A549 (cell line): ENCODE data around the gene CEMP1. TPM values are rescaled to one million over a fixed set of nuclear protein-coding genes. Genes with fewer than 3 reads are reported as not detected.

Experiments used
- ATAC-seq, 2 experiments: fragments of 200-7000 bp in 1 of 2; fragments of >200 bp in 1 of 2; cut with Nextera tagmentation in 1 of 2; cut with Tn5 transposase in 1 of 2; 3 replicates each; pipeline versions ENCODE4 v1.8.0 to v1.9.1; 2018 to 2020; ENCODE audit warnings: mild to moderate bottlenecking in 1 of 2, moderate library complexity in 1 of 2
- CTCF ChIA-PET: fragments of 300-600 bp; sonication (Branson Sonifier 250); formaldehyde crosslinking; extraction: SDS; loops from one replicate; lab custom pipeline; 2021; ENCODE audit warnings: antibody characterized with exemption, inconsistent platforms; lab: Yijun Ruan, JAX
- POLR2A ChIA-PET: fragments of 350-600 bp; formaldehyde crosslinking; extraction: SDS; loops from one replicate; lab custom pipeline; 2021; ENCODE audit warnings: antibody characterized with exemption, inconsistent platforms; lab: Yijun Ruan, JAX
- DNase-seq, 2 experiments: peaks; one replicate each; pipeline versions ENCODE4 v3.0.0 to v3.0.0-alpha.2; 2011 to 2016; ENCODE audit warnings: low read depth in 1 of 2, low spot score in 1 of 2
- FAIRE-seq: peaks from 2 replicates; lab custom pipeline; 2011; peaks lifted over from hg19 to GRCh38; lab: Jason Lieb, UNC
- H3K27ac ChIP-seq, 2 experiments: fragments of >200 bp; sonication (Bioruptor Twin); formaldehyde crosslinking; 3 replicates each; pipeline ENCODE4 v1.5.1; 2016 to 2017
- H3K4me1 ChIP-seq: fragments of >200 bp; sonication (Bioruptor Twin); formaldehyde crosslinking; 3 replicates; pipeline ENCODE4 v1.6.1; 2016
- H3K4me2 ChIP-seq: fragments of >200 bp; sonication (Bioruptor Twin); formaldehyde crosslinking; 3 replicates; pipeline ENCODE4 v1.6.1; 2016
- H3K4me3 ChIP-seq: fragments of >200 bp; sonication (Bioruptor Twin); formaldehyde crosslinking; 3 replicates; pipeline ENCODE4 v1.5.1; 2016
- H3K9me3 ChIP-seq: fragments of >200 bp; sonication (Bioruptor Twin); formaldehyde crosslinking; 3 replicates; pipeline ENCODE4 v1.6.1; 2016
- ATOH8 ChIP-seq: fragments of 250-450 bp; sonication (Bioruptor Pico); IDR thresholded peaks from 2 replicates; pipeline ENCODE4 v1.5.0; 2020; ENCODE audit warnings: low read depth, mild to moderate bottlenecking, moderate library complexity
- CBX2 ChIP-seq: fragments of 200-600 bp; sonication (generic); IDR thresholded peaks from 2 replicates; pipeline ENCODE4 v1.6.1; 2016; ENCODE audit warnings: low read depth, mild to moderate bottlenecking, borderline replicate concordance
- CTCF ChIP-seq: fragments of >200 bp; sonication (Bioruptor Twin); formaldehyde crosslinking; IDR thresholded peaks from 3 replicates; pipeline ENCODE4 v1.5.1; 2016
- ESRRA ChIP-seq: fragments of 150-350 bp; IDR thresholded peaks from 2 replicates; pipeline ENCODE4 v1.6.1; 2014; ENCODE audit warnings: mild to moderate bottlenecking, low read length, borderline replicate concordance
- FOSB ChIP-seq: fragments of 250-450 bp; sonication (Bioruptor Pico); IDR thresholded peaks from 2 replicates; pipeline ENCODE4 v1.5.0; 2020; ENCODE audit warnings: mild to moderate bottlenecking, moderate library complexity
- FOSL2 ChIP-seq, 2 experiments: fragments of 450-650 bp in 1 of 2; fragments of >200 bp in 1 of 2; sonication (Bioruptor Twin) in 1 of 2; formaldehyde crosslinking; IDR thresholded peaks; 2 replicates each; pipeline versions ENCODE4 v1.5.0 to v1.6.1; 2016 to 2020; ENCODE audit warnings: mild to moderate bottlenecking in 1 of 2, moderate library complexity in 1 of 2
- FOXS1 ChIP-seq: fragments of 250-450 bp; sonication (Bioruptor Pico); IDR thresholded peaks from 2 replicates; pipeline ENCODE4 v1.5.0; 2020; ENCODE audit warnings: mild to moderate bottlenecking, moderate library complexity
- HES2 ChIP-seq: fragments of >200 bp; sonication (Bioruptor Twin); formaldehyde crosslinking; IDR thresholded peaks from 2 replicates; pipeline ENCODE4 v1.6.1; 2016
- HMGXB4 ChIP-seq: fragments of 250-450 bp; sonication (Bioruptor Pico); IDR thresholded peaks from 2 replicates; pipeline ENCODE4 v1.5.0; 2021; ENCODE audit warnings: mild to moderate bottlenecking, moderate library complexity, borderline replicate concordance
- HOXB5 ChIP-seq: fragments of 250-450 bp; sonication (Bioruptor Pico); IDR thresholded peaks from 2 replicates; pipeline ENCODE4 v1.5.0; 2020; ENCODE audit warnings: mild to moderate bottlenecking, moderate library complexity
- JUN ChIP-seq, 2 experiments: fragments of >200 bp; sonication (Bioruptor Twin); formaldehyde crosslinking; IDR thresholded peaks; 2 replicates in 1 of 2; 3 replicates in 1 of 2; pipeline ENCODE4 v1.6.1; 2016 to 2017
- JUNB ChIP-seq: fragments of >200 bp; sonication (Bioruptor Twin); formaldehyde crosslinking; IDR thresholded peaks from 2 replicates; pipeline ENCODE4 v1.6.1; 2016
- KDM1A ChIP-seq: fragments of 200-600 bp; sonication (generic); IDR thresholded peaks from 2 replicates; pipeline ENCODE4 v1.6.1; 2016; ENCODE audit warnings: low read depth, mild to moderate bottlenecking
- KDM5A ChIP-seq: fragments of 200-600 bp; sonication (generic); IDR thresholded peaks from 2 replicates; pipeline ENCODE4 v1.6.1; 2016; ENCODE audit warnings: antibody characterized with exemption, mild to moderate bottlenecking
- MAFK ChIP-seq: fragments of 450-650 bp; IDR thresholded peaks from 2 replicates; pipeline ENCODE4 v1.6.1; 2014; ENCODE audit not compliant: partially characterized antibody
- MAX ChIP-seq: IDR thresholded peaks from 2 replicates; pipeline ENCODE4 v1.6.1; 2012
- NPAS2 ChIP-seq: fragments of 250-450 bp; sonication (Bioruptor Pico); IDR thresholded peaks from 2 replicates; pipeline ENCODE4 v1.8.0; 2022; ENCODE audit warnings: mild to moderate bottlenecking, moderate library complexity, borderline replicate concordance
- PHF8 ChIP-seq: fragments of 200-600 bp; sonication (generic); IDR thresholded peaks from 2 replicates; pipeline ENCODE4 v1.6.1; 2016; ENCODE audit warnings: low read depth, mild to moderate bottlenecking, antibody characterized with exemption, moderate library complexity, borderline replicate concordance
- POLR2A ChIP-seq: IDR thresholded peaks from 2 replicates; pipeline ENCODE4 v1.6.1; 2012; ENCODE audit warnings: mild to moderate bottlenecking, low read length
- POLR2AphosphoS2 ChIP-seq: conservative IDR thresholded peaks from 2 replicates; pipeline ENCODE4 v1.6.1; 2012; ENCODE audit warnings: low read length, improper control_type of control experiment, inconsistent platforms
- RAD21 ChIP-seq, 2 experiments: fragments of >200 bp in 1 of 2; sonication (Bioruptor Twin) in 1 of 2; formaldehyde crosslinking in 1 of 2; IDR thresholded peaks in 1 of 2; conservative IDR thresholded peaks in 1 of 2; 2 replicates in 1 of 2; 3 replicates in 1 of 2; pipeline ENCODE4 v1.6.1; 2012 to 2018; ENCODE audit warnings: inconsistent platforms in 1 of 2
- RCOR1 ChIP-seq: fragments of 150-350 bp; IDR thresholded peaks from 2 replicates; pipeline ENCODE4 v1.6.1; 2014; ENCODE audit warnings: antibody characterized with exemption, low read length, low read depth
- REST ChIP-seq: fragments of 200-600 bp; sonication (generic); IDR thresholded peaks from 2 replicates; pipeline ENCODE4 v1.6.1; 2016; ENCODE audit warnings: antibody characterized with exemption, mild to moderate bottlenecking, moderate library complexity
- RNF2 ChIP-seq: fragments of 200-600 bp; sonication (generic); IDR thresholded peaks from 2 replicates; pipeline ENCODE4 v1.6.1; 2016; ENCODE audit warnings: low read depth, mild to moderate bottlenecking, antibody characterized with exemption, moderate library complexity, borderline replicate concordance
- ZFP36 ChIP-seq: fragments of 450-650 bp; IDR thresholded peaks from 2 replicates; pipeline ENCODE4 v1.6.1; 2014; ENCODE audit warnings: borderline replicate concordance; ENCODE audit not compliant: partially characterized antibody
- ZSCAN20 ChIP-seq: fragments of 250-450 bp; sonication (Bioruptor Pico); IDR thresholded peaks from 2 replicates; pipeline ENCODE4 v1.8.0; 2022; ENCODE audit warnings: mild to moderate bottlenecking, moderate library complexity
- WGBS: methylation state at CpG from one replicate; pipeline ENCODE4 v1.1.6; 2017; ENCODE audit errors: missing lambda C conversion rate; 5-methylcytosine and 5-hydroxymethylcytosine counted together
- polyA plus RNA-seq, 4 experiments: library from polyadenylated mRNA; depleted of rRNA in 3 of 4; stranded (reverse); fragments of >200 nt; fragmentation: RNase III in 1 of 4; extraction: RNeasy Plus Mini Kit Qiagen cat#74134 plus additional on column Dnase treatment in 1 of 4; gene quantifications; 2 replicates in 3 of 4; 3 replicates in 1 of 4; pipeline ENCODE4 v1.2.3, GENCODE V29; 2011 to 2017

CEMP1 gene
- polyA plus RNA-seq, 2 of the 4 experiments (the other 2 are of a cell fraction), result not detected

- WGBS, result 91% methylated on average over 8 of the region's 14 CpGs
- Histone ChIP-seq H3K4me1 (peaks cover 17% of the 10 kb centered on the region), H3K4me2 (peak overlapping the region; percentile 99), H3K27ac (peak overlapping the region in 1 of 2 experiments; percentile 92; a peak in 3 of 6 replicates), H3K4me3 (no peak overlapping the region), H3K9me3 (no peaks in the 10 kb centered on the region)
- no peak for DNase-seq
- FAIRE-seq, result no peak
- peak in 1 of 2 experiments; percentile 4; a peak in 1 of 6 replicates for ATAC-seq
- ChIA-PET POLR2A (interaction anchor here (2.8 kb wide), 1 partner anchor 11 kb away, joined by 21 read pairs; the partner anchor contains the start of gene AMDHD2), CTCF (interaction anchor here (0.7 to 3.2 kb wide), 4 partner anchors 10 to 29 kb away, joined by 3 to 8 read pairs (median 6); partner anchors contain the start of gene AMDHD2)
- TF ChIP-seq HOXB5 (CRISPR knock-in tag) (no peak), FOSB (no peak), CBX2 (no peak), REST (no peak), PHF8 (no peak), ATOH8 (CRISPR knock-in tag) (no peak), RCOR1 (no peak), HES2 (no peak), FOSL2 (IDR thresholded peaks at IDR 0.05) (no peak), FOSL2 (CRISPR knock-in tag; IDR thresholded peaks at IDR 0.05) (no peak), HMGXB4 (no peak), POLR2AphosphoS2 (no peak)
Measured at GRCh38 chr16:2530629-2531318, 434 bp downstream of the CEMP1 start.

- ChIA-PET CTCF (interaction anchor here (0.7 to 3.2 kb wide), 4 partner anchors 9 to 29 kb away, joined by 3 to 8 read pairs (median 6); partner anchors contain the start of gene AMDHD2), POLR2A (interaction anchor here (2.8 kb wide), 1 partner anchor 10 kb away, joined by 21 read pairs; the partner anchor contains the start of gene AMDHD2)
- no peak for TF ChIP-seq CTCF
- TF ChIP-seq POLR2A, result no peak
- TF ChIP-seq ZSCAN20 (CRISPR knock-in tag), result no peak
- TF ChIP-seq FOSL2 (IDR thresholded peaks at IDR 0.05), result no peak
- TF ChIP-seq FOSL2 (CRISPR knock-in tag; IDR thresholded peaks at IDR 0.05), result no peak
- TF ChIP-seq ESRRA, result no peak
- TF ChIP-seq JUNB, result no peak
- TF ChIP-seq JUN (IDR thresholded peaks at IDR 0.05), result no peak
- no peak for TF ChIP-seq RAD21 (conservative IDR thresholded peaks at IDR 0.05 in 1 of 2, IDR thresholded peaks at IDR 0.05 in 1 of 2)
- TF ChIP-seq FOXS1 (CRISPR knock-in tag), result no peak
- TF ChIP-seq RNF2, result no peak
- no peak for TF ChIP-seq MAFK
- TF ChIP-seq NPAS2 (CRISPR knock-in tag), result no peak
- no peak for TF ChIP-seq KDM1A
- no peak for TF ChIP-seq KDM5A
- no peak for TF ChIP-seq ZFP36
- no peak for TF ChIP-seq MAX
- no peak for FAIRE-seq
- WGBS, result 93% methylated on average over 14 of the region's 15 CpGs
- H3K27ac ChIP-seq, result no peak overlapping the region
- ATAC-seq, result no peak
- no peaks in the 10 kb centered on the region for H3K9me3 ChIP-seq
- H3K4me3 ChIP-seq, result no peak overlapping the region
- no peak for DNase-seq
- H3K4me2 ChIP-seq, result no peak overlapping the region
- H3K4me1 ChIP-seq, result peaks cover 17% of the 10 kb centered on the region
Measured at GRCh38 chr16:2529961-2530628, 1.1 kb downstream of the CEMP1 start.
